HepG2 (cell line): ENCODE results near the gene DSTN. TPM values are rescaled to one million over a fixed set of nuclear protein-coding genes. Genes with fewer than 3 reads are reported as not detected.

ENCODE experiments used
- AGO2 ChIP-seq: fragments of 200-400 bp; formaldehyde crosslinking; optimal IDR thresholded peaks from 2 replicates; pipeline ENCODE3; 2017; ENCODE audit warnings: mild to moderate bottlenecking, low read depth, low read length, moderate library complexity
- ATM ChIP-seq: fragments of 450-650 bp; IDR thresholded peaks from 2 replicates; pipeline ENCODE4 v1.7.1; 2017; ENCODE audit warnings: mild to moderate bottlenecking, borderline replicate concordance
- HMGXB4 ChIP-seq, 2 experiments: sonication (generic) in 1 of 2; formaldehyde crosslinking in 1 of 2; IDR thresholded peaks; 2 replicates each; pipeline versions ENCODE4 v1.4.0 to v1.6.1; 2018 to 2020; ENCODE audit warnings: missing genetic modification reagents in 2 of 2, borderline replicate concordance in 1 of 2, low read depth in 1 of 2, mild to moderate bottlenecking in 1 of 2, missing biosample characterization in 1 of 2
- IKZF5 ChIP-seq: IDR thresholded peaks from 2 replicates; pipeline ENCODE4 v1.6.1; 2018; ENCODE audit warnings: missing genetic modification reagents, mild to moderate bottlenecking, missing compliant biosample characterization
- KDM5B ChIP-seq: sonication (generic); formaldehyde crosslinking; IDR thresholded peaks from 2 replicates; pipeline ENCODE4 v1.4.0; 2020; ENCODE audit warnings: missing genetic modification reagents, mild to moderate bottlenecking, borderline replicate concordance
- MAZ ChIP-seq, 2 experiments: sonication (generic) in 1 of 2; formaldehyde crosslinking in 1 of 2; IDR thresholded peaks; 2 replicates each; pipeline versions ENCODE4 v1.5.0 to v1.6.1; 2012 to 2020; ENCODE audit warnings: low read depth in 2 of 2, mild to moderate bottlenecking in 2 of 2, borderline replicate concordance in 1 of 2, improper control_type of control experiment in 1 of 2, low read length in 1 of 2, missing genetic modification reagents in 1 of 2, moderate library complexity in 1 of 2
- MIER2 ChIP-seq: IDR thresholded peaks from 2 replicates; pipeline ENCODE4 v1.6.1; 2016; ENCODE audit warnings: missing biosample characterization, missing genetic modification reagents
- MLLT10 ChIP-seq: sonication (generic); formaldehyde crosslinking; IDR thresholded peaks from 2 replicates; pipeline ENCODE4 v1.4.0; 2020; ENCODE audit warnings: missing genetic modification reagents
- MXD1 ChIP-seq: sonication (generic); formaldehyde crosslinking; IDR thresholded peaks from 2 replicates; pipeline ENCODE4 v1.4.0; 2020; ENCODE audit warnings: mild to moderate bottlenecking, missing genetic modification reagents
- NFKB2 ChIP-seq: sonication (generic); formaldehyde crosslinking; IDR thresholded peaks from 2 replicates; pipeline ENCODE4 v1.4.0; 2020; ENCODE audit warnings: missing genetic modification reagents, borderline replicate concordance
- NR1H2 ChIP-seq: sonication (generic); formaldehyde crosslinking; IDR thresholded peaks from 2 replicates; pipeline ENCODE4 v1.8.1; 2022; ENCODE audit warnings: low read depth, missing genetic modification reagents, borderline replicate concordance
- POLR2G ChIP-seq: fragments of 200-400 bp; formaldehyde crosslinking; IDR thresholded peaks from 2 replicates; pipeline ENCODE4 v1.6.1; 2018; ENCODE audit warnings: mild to moderate bottlenecking, low read depth, low read length, moderate library complexity
- PRDM10 ChIP-seq: sonication (generic); formaldehyde crosslinking; IDR thresholded peaks from 2 replicates; pipeline ENCODE4 v1.4.0; 2020; ENCODE audit warnings: low read depth, missing genetic modification reagents
- ZC3H13 ChIP-seq: sonication (generic); formaldehyde crosslinking; IDR thresholded peaks from 2 replicates; pipeline ENCODE4 v1.8.1; 2023; ENCODE audit warnings: mild to moderate bottlenecking, missing genetic modification reagents, moderate library complexity
- ZFP41 ChIP-seq: sonication (generic); formaldehyde crosslinking; IDR thresholded peaks from 2 replicates; pipeline ENCODE4 v1.4.0; 2020; ENCODE audit warnings: mild to moderate bottlenecking, missing genetic modification reagents, borderline replicate concordance
- ZHX1 ChIP-seq: sonication (generic); formaldehyde crosslinking; IDR thresholded peaks from 2 replicates; pipeline ENCODE4 v1.8.1; 2022; ENCODE audit warnings: low read depth, mild to moderate bottlenecking, missing genetic modification reagents
- ZNF263 ChIP-seq: sonication (generic); formaldehyde crosslinking; IDR thresholded peaks from 2 replicates; pipeline ENCODE4 v1.4.0; 2020; ENCODE audit warnings: missing genetic modification reagents
- ZNF3 ChIP-seq: IDR thresholded peaks from 2 replicates; pipeline ENCODE4 v1.7.0; 2017; ENCODE audit warnings: inconsistent platforms
- ZNF788 ChIP-seq: sonication (generic); formaldehyde crosslinking; IDR thresholded peaks from 2 replicates; pipeline ENCODE4 v1.5.0; 2020; ENCODE audit warnings: mild to moderate bottlenecking, missing genetic modification reagents, borderline replicate concordance
- polyA plus RNA-seq, 8 experiments: library from polyadenylated mRNA; depleted of rRNA in 3 of 8; stranded (reverse) in 7 of 8; unstranded in 1 of 8; fragments of >200 nt; fragmentation: Illumina TruSeq in 4 of 8; extraction: Trizol in 4 of 8; gene quantifications; 2 replicates each; pipeline versions ENCODE4 v1.2.1 to v1.2.3, GENCODE V29; 2011 to 2016; ENCODE audit warnings: low read depth in 4 of 8, missing spikeins in 1 of 8, mixed read lengths in 1 of 8; ENCODE audit not compliant: insufficient read depth in 1 of 8
- total RNA-seq, 5 experiments: library from RNA; depleted of rRNA; stranded (reverse); fragments of >200 nt; fragmentation: Illumina TruSeq; extraction: Trizol; gene quantifications; 2 replicates each; pipeline ENCODE4 v1.2.3, GENCODE V29; 2016; ENCODE audit warnings: low read depth in 1 of 5

The DSTN gene
- total and polyA plus RNA-seq, 2 of the 13 experiments (the other 11 are each of a cell fraction or from before 2014, with no cell fraction given): 27.6 to 106 TPM

- TF ChIP-seq MXD1 (CRISPR knock-in tag) (peak; percentile 77; the same call in 1 of the 2 replicates), IKZF5 (CRISPR knock-in tag) (no peak), PRDM10 (CRISPR knock-in tag) (no peak), MAZ (IDR thresholded peaks at IDR 0.05; ENCODE audit: borderline replicate concordance, low read depth, low read length) (no peak), MAZ (CRISPR knock-in tag; IDR thresholded peaks at IDR 0.05; ENCODE audit: low read depth) (0 out of 2 replicates have a peak, but pooled peaks have one; percentile 34), AGO2 (peak; percentile 96), ZNF788 (0 out of 2 replicates have a peak, but pooled peaks have one; percentile 13), MIER2 (CRISPR knock-in tag) (no peak), KDM5B (peak; percentile 26; the same call in 1 of the 2 replicates), NR1H2 (CRISPR knock-in tag) (0 out of 2 replicates have a peak, but pooled peaks have one; percentile 33), MLLT10 (CRISPR knock-in tag) (no peak), ATM (no peak), ZNF3 (CRISPR knock-in tag) (no peak), ZNF263 (CRISPR knock-in tag) (no peak), NFKB2 (0 out of 2 replicates have a peak, but pooled peaks have one; percentile 27), ZFP41 (CRISPR knock-in tag) (0 out of 2 replicates have a peak, but pooled peaks have one; percentile 5), HMGXB4 (CRISPR knock-in tag; IDR thresholded peaks at IDR 0.05; ENCODE audit: borderline replicate concordance in 1 of 2, low read depth in 1 of 2) (no peak), ZHX1 (CRISPR knock-in tag) (no peak), ZC3H13 (CRISPR knock-in tag) (0 out of 2 replicates have a peak, but pooled peaks have one; percentile 5), POLR2G (peak; percentile 29; the same call in 1 of the 2 replicates)
Observed at GRCh38 chr20:17652411-17652810, 82.5 kb downstream of the DSTN start (continued).
